HG03097 (cell line): Measurements from ENCODE around the gene DENND5A.

ENCODE experiments used
- ATAC-seq: cut with Tn5 transposase; IDR thresholded peaks from one replicate; pipeline ENCODE4 v1.9.1; 2021; ENCODE audit not compliant: unreplicated experiment, low FRiP score

DENND5A gene

GRCh38 chr11:9265211-9266131, at the start of gene DENND5A:
TSS of gene DENND5A (minus strand) at chr11:9265350. CDS start at chr11:9265069, 281 bp downstream.
- ATAC-seq: no peak

- ATAC-seq: peak; percentile 98
These were observed 49.3 kb upstream of the DENND5A start, which contains the start of gene TMEM41B for GRCh38 chr11:9314291-9315077. TSS of gene TMEM41B (minus strand) at chr11:9314593. CDS start at chr11:9314441, 152 bp downstream.

- ATAC-seq: peak; percentile 7
These were observed 48.6 kb upstream of the DENND5A start for GRCh38 chr11:9313648-9314290.

DNA sequence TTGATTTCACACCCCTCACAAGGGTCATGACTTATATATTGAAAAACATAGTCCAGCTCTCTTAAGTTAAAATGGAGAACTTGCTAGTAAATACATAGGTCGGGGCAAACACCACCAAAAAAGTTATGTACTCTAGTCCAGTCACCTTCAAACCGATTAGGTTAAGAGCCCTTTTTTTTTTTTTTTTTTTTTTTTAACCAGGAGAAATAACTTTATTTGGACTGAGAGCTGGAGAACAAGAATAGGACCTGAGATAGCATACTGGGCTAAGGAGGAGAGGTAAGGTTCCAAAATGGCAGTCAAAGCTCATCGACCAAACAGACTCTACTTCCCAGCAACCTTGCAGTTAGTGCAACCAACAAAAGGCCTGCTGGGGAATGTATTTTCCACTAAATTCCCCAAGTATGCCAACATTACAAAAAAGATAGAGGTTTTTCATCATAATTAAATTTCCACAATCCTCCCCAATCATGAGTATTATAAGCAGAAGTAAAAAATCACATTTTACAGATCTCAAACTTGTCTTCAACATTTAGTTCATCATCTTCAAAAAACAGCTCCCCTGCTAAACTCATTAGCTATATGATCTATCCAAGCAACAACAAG, 45.4 kb upstream of the DENND5A start:
- ATAC-seq: no peak

GRCh38 chr11:9304178-9304577, 39.0 kb upstream of the DENND5A start:
- no peak for ATAC-seq

DNA sequence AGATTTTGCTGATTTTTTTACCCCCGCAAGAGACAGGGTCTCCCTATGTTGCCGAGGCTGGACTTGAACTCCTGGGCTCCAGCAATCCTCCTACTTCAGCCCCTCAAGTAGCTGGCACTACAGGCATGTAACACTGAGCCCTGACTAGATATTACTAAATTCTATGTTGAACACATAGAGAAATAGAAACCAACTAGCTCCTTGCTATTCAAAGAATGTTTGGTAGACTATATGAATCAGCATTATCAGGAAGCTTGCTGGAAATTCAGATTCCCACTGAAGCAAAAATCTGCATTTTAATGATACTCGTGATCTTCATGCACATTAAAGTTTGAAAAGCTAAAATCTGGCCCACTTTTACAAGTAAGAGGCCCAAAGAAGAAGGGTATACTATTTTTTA, 37.3 kb upstream of the DENND5A start:
- ATAC-seq: no peak

- no peak for ATAC-seq
These were observed 36.6 kb upstream of the DENND5A start for GRCh38 chr11:9301720-9302119.

DNA sequence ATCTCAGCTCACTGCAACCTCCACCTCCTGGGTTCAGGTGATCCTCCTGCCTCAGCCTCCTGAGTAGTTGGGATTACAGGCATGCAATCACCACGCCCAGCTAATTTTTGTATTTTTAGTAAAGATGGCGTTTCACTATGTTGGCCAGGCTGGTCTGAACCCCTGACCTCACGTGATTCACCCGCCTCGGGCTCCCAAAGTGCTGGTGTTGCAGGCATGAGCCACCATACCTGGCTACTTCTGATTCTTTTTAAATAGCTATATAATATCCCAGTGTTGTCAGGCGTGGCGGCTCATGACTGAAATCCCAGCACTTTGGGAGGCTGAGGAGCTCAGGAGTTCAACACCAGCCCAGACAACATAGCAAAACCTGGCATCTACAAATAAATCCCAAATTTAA, 28.5 kb upstream of the DENND5A start:
- no peak for ATAC-seq

DNA sequence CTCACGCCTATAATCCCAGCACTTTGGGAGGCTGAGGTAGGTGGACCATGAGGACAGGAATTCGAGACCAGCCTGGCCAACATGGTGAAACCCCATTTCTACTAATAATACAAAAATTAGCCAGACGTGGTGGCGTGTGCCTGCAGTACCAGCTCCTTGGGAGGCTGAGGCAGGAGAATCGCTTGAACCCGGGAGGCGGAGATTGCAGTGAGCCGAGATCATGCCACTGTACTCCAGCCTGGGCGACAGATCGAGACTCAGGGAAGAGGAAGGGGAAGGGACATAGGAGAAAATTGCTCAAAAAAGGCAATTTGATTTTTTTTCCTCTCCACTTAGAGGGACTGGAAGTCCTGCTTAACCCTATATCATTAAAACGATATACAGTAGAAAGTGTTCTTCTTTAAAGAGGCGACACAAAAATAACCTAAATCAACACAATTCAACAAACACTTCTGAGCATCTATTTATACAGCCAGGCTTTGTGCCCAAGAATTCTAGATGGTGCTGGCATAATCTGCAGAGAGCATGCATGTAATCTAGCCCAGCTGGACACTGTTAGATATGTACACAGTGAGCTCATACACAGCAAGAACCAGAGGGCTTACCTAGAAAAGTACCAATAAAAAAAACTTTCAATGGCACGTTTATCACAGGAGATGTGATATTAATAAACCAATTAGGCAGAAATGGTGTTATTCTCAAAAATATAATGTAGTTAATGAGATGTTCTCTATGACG, 20.9 kb upstream of the DENND5A start:
- ATAC-seq: no peak

- peak; percentile 92 for ATAC-seq
These were observed 15.6 kb upstream of the DENND5A start for GRCh38 chr11:9280655-9281301.

- ATAC-seq: no peak
These were observed 12.0 kb upstream of the DENND5A start for GRCh38 chr11:9277176-9277575.

DNA sequence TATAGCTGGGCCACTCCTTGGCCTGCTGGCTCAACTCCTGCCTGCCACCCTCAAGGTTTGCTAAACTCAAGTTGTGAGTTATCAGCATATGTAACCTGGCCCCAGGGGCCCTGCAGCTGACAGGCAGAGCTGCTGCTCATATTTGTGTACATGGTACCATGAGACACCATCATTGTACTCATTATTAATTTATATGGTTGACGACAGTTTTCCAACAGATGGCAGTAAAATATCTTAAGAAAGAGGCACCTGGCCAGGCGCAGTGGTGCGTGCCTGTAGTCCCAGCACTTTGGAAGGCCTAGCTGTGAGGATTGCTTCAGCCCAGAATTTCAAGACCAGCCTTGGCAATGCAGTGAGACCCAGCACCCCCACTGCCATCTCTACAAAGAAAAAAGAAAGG, 11.4 kb upstream of the DENND5A start:
- ATAC-seq: no peak

- no peak for ATAC-seq
These were observed 9.5 kb upstream of the DENND5A start for GRCh38 chr11:9274499-9275258.

GRCh38 chr11:9273376-9274336, 8.5 kb upstream of the DENND5A start:
- no peak for ATAC-seq

- ATAC-seq: no peak
These were observed 4.4 kb upstream of the DENND5A start for GRCh38 chr11:9269492-9270013.

DNA sequence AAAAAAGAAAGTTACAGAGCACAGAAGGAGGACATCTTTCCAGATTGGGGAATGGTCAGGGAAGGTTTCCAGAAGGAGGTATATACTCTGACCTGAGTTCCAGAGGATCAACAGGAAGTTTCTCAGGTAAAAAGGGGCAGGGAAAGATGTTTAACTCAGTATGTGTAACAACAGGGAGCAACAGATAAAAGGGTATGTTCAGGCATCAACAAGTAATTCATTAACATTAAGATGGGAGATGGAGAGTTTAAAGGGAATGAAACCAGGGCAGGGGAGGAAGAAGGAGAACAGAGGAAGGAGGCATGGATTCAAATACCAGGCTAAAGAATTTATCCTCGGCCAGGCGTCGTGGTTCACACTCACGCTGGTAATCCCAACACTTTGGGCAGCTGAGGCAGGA, 2.5 kb upstream of the DENND5A start:
- no peak for ATAC-seq

- no peak for ATAC-seq
These were observed 1.8 kb upstream of the DENND5A start for GRCh38 chr11:9266926-9267325.
